H1 (cell line): ENCODE measurements around the gene RNF208. TPM values are rescaled to one million over a fixed set of nuclear protein-coding genes. Genes with fewer than 3 reads are reported as not detected.

Experiments
- CTCF ChIA-PET: fragments of 300-600 bp; sonication (Branson Sonifier 250); formaldehyde crosslinking; loops from one replicate; lab custom pipeline; 2021; ENCODE audit not compliant: partially characterized antibody; lab: Charles Lee
- POLR2A ChIA-PET: fragments of 300-600 bp; sonication (Branson Sonifier 250); formaldehyde crosslinking; loops from one replicate; lab custom pipeline; 2021; ENCODE audit warnings: inconsistent platforms; ENCODE audit not compliant: partially characterized antibody; lab: Charles Lee
- DNase-seq, 2 experiments: peaks; one replicate each; pipeline versions ENCODE4 v3.0.0 to v3.0.0-alpha.2; 2010 to 2022; ENCODE audit warnings: low spot score in 2 of 2, low read depth in 1 of 2, mixed read lengths in 1 of 2
- FAIRE-seq: peaks from 2 replicates; lab custom pipeline; 2011; peaks lifted over from hg19 to GRCh38; lab: Jason Lieb, UNC
- H2AFZ ChIP-seq: 2 replicates; pipeline ENCODE4 v1.8.1; 2012; ENCODE audit warnings: low read length, inconsistent platforms
- H2AK5ac ChIP-seq: 2 replicates; pipeline ENCODE4 v1.6.1; 2013; ENCODE audit warnings: low read depth, low read length
- H2BK120ac ChIP-seq: replicated peaks from 2 replicates; pipeline ENCODE3; 2013; ENCODE audit warnings: low read depth, low read length, inconsistent platforms
- H2BK12ac ChIP-seq: 2 replicates; pipeline ENCODE4 v1.6.1; 2013; ENCODE audit warnings: low read depth, low read length
- H2BK15ac ChIP-seq: 2 replicates; pipeline ENCODE4 v1.6.1; 2013; ENCODE audit warnings: low read length
- H2BK20ac ChIP-seq: 2 replicates; pipeline ENCODE4 v1.6.1; 2013; ENCODE audit warnings: low read length
- H2BK5ac ChIP-seq: 2 replicates; pipeline ENCODE4 v1.6.1; 2013; ENCODE audit warnings: low read depth, low read length
- H3K14ac ChIP-seq: 2 replicates; pipeline ENCODE4 v1.6.1; 2013; ENCODE audit warnings: inconsistent platforms; ENCODE audit not compliant: insufficient read length
- H3K18ac ChIP-seq: 2 replicates; pipeline ENCODE4 v1.6.1; 2013; ENCODE audit warnings: low read length; ENCODE audit errors: extremely low read depth
- H3K23ac ChIP-seq: 2 replicates; pipeline ENCODE4 v1.6.1; 2013; ENCODE audit warnings: inconsistent platforms; ENCODE audit not compliant: insufficient read length
- H3K23me2 ChIP-seq: 2 replicates; pipeline ENCODE4 v1.6.1; 2013; ENCODE audit warnings: low read depth, low read length
- H3K27ac ChIP-seq: 2 replicates; pipeline ENCODE4 v1.6.1; 2011; ENCODE audit warnings: low read depth, low read length, inconsistent platforms
- H3K27me3 ChIP-seq, 4 experiments: replicated peaks in 1 of 4; 1 replicate in 1 of 4; 2 replicates in 3 of 4; pipeline versions ENCODE4 v1.6.1 to v1.8.1; 2011 to 2013; ENCODE audit warnings: low read length in 3 of 4, mild to moderate bottlenecking in 3 of 4, inconsistent platforms in 2 of 4, mixed read lengths in 2 of 4, moderate library complexity in 1 of 4; ENCODE audit not compliant: control insufficient read depth in 3 of 4, insufficient read depth in 3 of 4; ENCODE audit errors: extremely low read depth in 1 of 4
- H3K36me3 ChIP-seq, 4 experiments: 2 replicates each; pipeline versions ENCODE4 v1.6.1 to v1.8.1; 2011 to 2013; ENCODE audit warnings: mild to moderate bottlenecking in 4 of 4, low read length in 3 of 4, moderate library complexity in 2 of 4, control low read depth in 1 of 4, inconsistent platforms in 1 of 4; ENCODE audit not compliant: insufficient read depth in 4 of 4, control insufficient read depth in 2 of 4
- H3K4ac ChIP-seq: replicated peaks from 2 replicates; pipeline ENCODE3; 2013; ENCODE audit warnings: low read length, low read depth, mixed read lengths, inconsistent platforms; ENCODE audit not compliant: insufficient read length
- H3K4me1 ChIP-seq, 4 experiments: replicated peaks in 1 of 4; 1 replicate in 1 of 4; 2 replicates in 3 of 4; pipeline versions ENCODE4 v1.6.1 to v1.8.1; 2011 to 2013; ENCODE audit warnings: low read length in 3 of 4, inconsistent platforms in 2 of 4, mixed read lengths in 1 of 4; ENCODE audit not compliant: insufficient read depth in 4 of 4, control insufficient read depth in 3 of 4
- H3K4me2 ChIP-seq, 2 experiments: 2 replicates each; pipeline versions ENCODE4 v1.6.1 to v1.8.1; 2011 to 2013; ENCODE audit warnings: low read depth in 2 of 2, low read length in 2 of 2, control low read depth in 1 of 2, inconsistent platforms in 1 of 2, mild to moderate bottlenecking in 1 of 2; ENCODE audit not compliant: insufficient read depth in 1 of 2
- H3K4me3 ChIP-seq, 4 experiments: fragments of 200-600, 300-600 bp in 1 of 4; sonication (generic), shearing (Covaris generic), sonication (Bioruptor Twin) in 1 of 4; 2 replicates each; pipeline versions ENCODE4 v1.5.1 to v1.8.1; 2011 to 2016; ENCODE audit warnings: low read length in 4 of 4, low read depth in 3 of 4, control low read depth in 2 of 4, inconsistent platforms in 2 of 4, mild to moderate bottlenecking in 2 of 4, mixed read lengths in 1 of 4, moderate library complexity in 1 of 4; ENCODE audit not compliant: insufficient read depth in 2 of 4; ENCODE audit errors: extremely low read depth in 1 of 4
- H3K56ac ChIP-seq: replicated peaks from 2 replicates; pipeline ENCODE3; 2013; ENCODE audit warnings: low read depth, mild to moderate bottlenecking, mixed read lengths, low read length, inconsistent platforms; ENCODE audit not compliant: insufficient read length
- H3K79me1 ChIP-seq: 2 replicates; pipeline ENCODE4 v1.6.1; 2013; ENCODE audit warnings: low read depth, low read length, control low read depth
- H3K79me2 ChIP-seq, 2 experiments: 2 replicates each; pipeline versions ENCODE4 v1.6.1 to v1.8.1; 2012 to 2013; ENCODE audit warnings: low read length in 2 of 2, mild to moderate bottlenecking in 2 of 2, inconsistent platforms in 1 of 2; ENCODE audit not compliant: insufficient read depth in 2 of 2, control insufficient read depth in 1 of 2
- H3K9ac ChIP-seq, 4 experiments: replicated peaks in 1 of 4; 1 replicate in 1 of 4; 2 replicates in 3 of 4; pipeline versions ENCODE4 v1.6.1 to v1.8.1; 2011 to 2013; ENCODE audit warnings: low read depth in 3 of 4, low read length in 3 of 4, control low read depth in 2 of 4, mild to moderate bottlenecking in 2 of 4, moderate library complexity in 2 of 4, inconsistent platforms in 1 of 4; ENCODE audit errors: extremely low read depth in 1 of 4
- H3K9me3 ChIP-seq, 2 experiments: 2 replicates each; pipeline versions ENCODE4 v1.6.1 to v1.8.1; 2012 to 2013; ENCODE audit warnings: mild to moderate bottlenecking in 2 of 2, moderate library complexity in 2 of 2, control low read depth in 1 of 2, inconsistent platforms in 1 of 2, low read depth in 1 of 2, low read length in 1 of 2, mixed read lengths in 1 of 2; ENCODE audit not compliant: insufficient read depth in 2 of 2
- H4K20me1 ChIP-seq, 2 experiments: replicated peaks in 1 of 2; 2 replicates each; pipeline versions ENCODE3 to v1.8.1; 2011 to 2013; ENCODE audit warnings: inconsistent platforms in 2 of 2, low read length in 2 of 2, mild to moderate bottlenecking in 1 of 2; ENCODE audit not compliant: insufficient read depth in 2 of 2, control insufficient read depth in 1 of 2
- H4K5ac ChIP-seq: 2 replicates; pipeline ENCODE4 v1.6.1; 2013; ENCODE audit warnings: low read length, low read depth, mixed read lengths, inconsistent platforms; ENCODE audit not compliant: insufficient read length
- H4K8ac ChIP-seq: 2 replicates; pipeline ENCODE4 v1.8.0; 2013; ENCODE audit warnings: mild to moderate bottlenecking, moderate library complexity, low read length, inconsistent platforms; ENCODE audit not compliant: insufficient read depth; ENCODE audit errors: extremely low read depth
- H4K91ac ChIP-seq: replicated peaks from 2 replicates; pipeline ENCODE3; 2013; ENCODE audit warnings: low read length, mixed read lengths, inconsistent platforms; ENCODE audit not compliant: insufficient read length
- MAFK ChIP-seq: IDR thresholded peaks from 2 replicates; pipeline ENCODE4 v1.6.1; 2012; ENCODE audit warnings: low read depth, mild to moderate bottlenecking, improper control_type of control experiment, low read length
- SP1 ChIP-seq: IDR thresholded peaks from 2 replicates; pipeline ENCODE4 v1.6.1; 2011; ENCODE audit warnings: low read depth, low read length
- WGBS, 2 experiments: shearing (Covaris generic) in 1 of 2; methylation state at CpG; one replicate each; pipeline versions ENCODE4 v1.1.6 to v1.1.7; 2013 to 2015; ENCODE audit warnings: low lambda C conversion rate in 2 of 2, mixed read lengths in 2 of 2, inconsistent platforms in 1 of 2, low coverage in 1 of 2, missing lambda C conversion rate in 1 of 2; ENCODE audit not compliant: insufficient replicate concordance in 2 of 2, insufficient coverage in 1 of 2, insufficient read length in 1 of 2; ENCODE audit errors: extremely low coverage in 1 of 2, missing lambda C conversion rate in 1 of 2; 5-methylcytosine and 5-hydroxymethylcytosine counted together
- polyA plus RNA-seq, 7 experiments: library from polyadenylated mRNA; depleted of rRNA in 3 of 7; stranded (reverse) in 5 of 7; unstranded in 2 of 7; fragments of >200 nt in 5 of 7; fragments of 200-250 nt in 2 of 7; gene quantifications; 1 replicate in 5 of 7; 2 replicates in 1 of 7; 4 replicates in 1 of 7; pipeline versions ENCODE4 v1.2.1 to v1.2.3, GENCODE V29; 2011 to 2013; ENCODE audit warnings: missing spikeins in 2 of 7, mixed read lengths in 2 of 7
- total RNA-seq: library from RNA; stranded (reverse); fragmentation: NEBNext Ultra II Directional; extraction: Animal tissue kit (Norgen Biotek cat#: 25700); gene quantifications from 2 replicates; pipeline ENCODE4 v1.2.1, GENCODE V29; 2021

The RNF208 gene
- total and polyA plus RNA-seq, 2 of the 8 experiments (the other 6 are each of a cell fraction or from before 2014, with no cell fraction given) = 2.7 to 7.7 TPM

DNA sequence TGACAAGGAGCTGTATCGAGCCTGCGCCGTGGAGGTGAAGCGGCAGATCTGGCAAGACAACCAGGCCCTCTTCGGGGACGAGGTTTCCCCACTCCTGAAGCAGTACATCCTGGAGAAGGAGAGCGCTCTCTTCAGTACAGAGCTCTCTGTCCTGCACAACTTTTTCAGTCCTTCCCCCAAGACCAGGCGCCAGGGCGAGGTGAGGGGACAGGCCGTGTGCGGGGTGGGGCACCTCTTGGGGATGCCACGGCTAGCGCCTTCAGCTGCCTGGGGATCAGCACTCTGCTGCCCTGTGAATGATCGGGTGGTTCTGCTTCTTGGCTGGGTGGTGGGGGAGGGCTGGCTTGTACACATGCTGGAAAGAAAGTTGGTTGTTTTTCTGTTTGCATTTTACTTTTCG lies 34.8 kb upstream of the RNF208 start:
- Histone ChIP-seq H3K27ac (no peak overlapping the region), H3K36me3 (peaks cover 3 to 17% (median 12%) of the 10 kb centered on the region in 4 experiments; a peak in 6 of 8 replicates), H3K14ac (no peak overlapping the region), H3K18ac (no peak overlapping the region), H3K23me2 (peaks cover 14% of the 10 kb centered on the region; the same call in 1 of the 2 replicates), H2BK5ac (no peak overlapping the region), H3K23ac (no peak overlapping the region), H2BK120ac (no peak overlapping the region), H4K5ac (no peak overlapping the region), H3K4me2 (no peak overlapping the region; a peak in 1 of 4 replicates), H3K79me1 (peaks cover 9% of the 10 kb centered on the region), H3K9ac (no peak overlapping the region), H2BK20ac (no peak overlapping the region), H4K8ac (no peak overlapping the region), H3K79me2 (peaks cover 0 to 13% of the 10 kb centered on the region in 2 experiments; a peak in 2 of 4 replicates), H3K4me1 (peaks cover 0 to 19% (median 15%) of the 10 kb centered on the region in 4 experiments; a peak in 5 of 7 replicates), H3K56ac (no peak overlapping the region), H3K27me3 (peaks cover 0 to 7% (median 0%) of the 10 kb centered on the region in 4 experiments; a peak in 2 of 7 replicates), H3K4me3 (no peak overlapping the region), H3K9me3 (no peaks in the 10 kb centered on the region), H2BK12ac (no peak overlapping the region), H2AK5ac (no peak overlapping the region), H2AFZ (no peak overlapping the region), H2BK15ac (no peak overlapping the region), H4K91ac (no peak overlapping the region), H3K4ac (no peak overlapping the region), H4K20me1 (peaks cover 0 to 4% of the 10 kb centered on the region in 2 experiments)
- DNase-seq (no peak), FAIRE-seq (no peak)
- CTCF ChIA-PET = interaction anchor here (1.0 to 4.7 kb wide), 11 partner anchors 9 to 231 kb away, joined by 3 to 13 read pairs (median 4); partner anchors contain the start of genes ABCA2 and RNF224
- POLR2A ChIA-PET = interaction anchor here (0.7 to 69.9 kb wide), 5 partner anchors 0 to 59 kb away, joined by 3 to 1462 read pairs (median 5); partner anchors contain the start of genes CYSRT1, NDOR1, NELFB and RNF208
- 97% methylated on average over 15 of the region's 15 CpGs; no CpG with 5 or more reads in 1 of the 2 experiments for WGBS, 2 experiments
- no peak for TF ChIP-seq SP1
- no peak for TF ChIP-seq MAFK
